ENCODE measurements around the gene CCDC177.

DNA sequence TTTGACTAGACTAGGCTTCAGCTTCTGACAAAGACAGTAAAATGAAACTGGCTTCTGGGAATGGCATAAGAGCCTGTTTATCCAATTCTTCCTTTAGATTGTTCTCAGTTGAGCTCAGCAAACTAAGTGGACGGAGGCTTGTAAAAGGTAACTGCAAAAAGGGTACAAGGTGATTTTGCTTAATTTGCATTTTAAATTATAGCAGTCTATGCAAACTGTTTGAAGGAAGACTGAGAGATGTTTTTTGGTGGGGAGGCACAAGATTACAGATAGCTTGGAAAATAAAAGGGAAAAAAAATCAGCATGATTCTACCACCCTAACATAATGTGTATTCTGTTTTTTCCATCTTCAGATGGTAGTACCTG lies 41.7 kb upstream of the CCDC177 start:
- no peak for TF ChIP-seq CTCF (IDR thresholded peaks at IDR 0.05; ENCODE audit: insufficient read depth, low read length, poor library complexity, severe bottlenecking)
- TF ChIP-seq EZH2phosphoT487 (conservative IDR thresholded peaks at IDR 0.05; ENCODE audit: low read length) = no peak

Data from SU-DHL-6 (cell line).